SH-SY5Y (cell line): ENCODE results near the gene SORD.

ENCODE experiments used
- GATA2 ChIP-seq: IDR thresholded peaks from 2 replicates; pipeline ENCODE4 v1.6.1; 2011; ENCODE audit warnings: mild to moderate bottlenecking, low read depth, low read length
- GATA3 ChIP-seq: IDR thresholded peaks from 2 replicates; pipeline ENCODE4 v1.6.1; 2011; ENCODE audit warnings: low read depth, mild to moderate bottlenecking, low read length, moderate library complexity

- TF ChIP-seq GATA2 (no peak), GATA3 (no peak)
Measured at GRCh38 chr15:45099549-45100165, 76.7 kb downstream of the SORD start.
